H1 (cell line): ENCODE results near the gene LIN37. TPM values are rescaled to one million over a fixed set of nuclear protein-coding genes. Genes with fewer than 3 reads are reported as not detected.
"Not testable (repeated sequence)": the region's sequence is repeated elsewhere in the genome, so short reads cannot be mapped to it uniquely, and the experiment has no call there.

Experiments
- CTCF ChIA-PET: fragments of 300-600 bp; sonication (Branson Sonifier 250); formaldehyde crosslinking; loops from one replicate; lab custom pipeline; 2021; ENCODE audit not compliant: partially characterized antibody; lab: Charles Lee
- POLR2A ChIA-PET: fragments of 300-600 bp; sonication (Branson Sonifier 250); formaldehyde crosslinking; loops from one replicate; lab custom pipeline; 2021; ENCODE audit warnings: inconsistent platforms; ENCODE audit not compliant: partially characterized antibody; lab: Charles Lee
- DNase-seq, 2 experiments: peaks; one replicate each; pipeline versions ENCODE4 v3.0.0 to v3.0.0-alpha.2; 2010 to 2022; ENCODE audit warnings: low spot score in 2 of 2, low read depth in 1 of 2, mixed read lengths in 1 of 2
- FAIRE-seq: peaks from 2 replicates; lab custom pipeline; 2011; peaks lifted over from hg19 to GRCh38; lab: Jason Lieb, UNC
- H2AFZ ChIP-seq: 2 replicates; pipeline ENCODE4 v1.8.1; 2012; ENCODE audit warnings: low read length, inconsistent platforms
- H2AK5ac ChIP-seq: 2 replicates; pipeline ENCODE4 v1.6.1; 2013; ENCODE audit warnings: low read depth, low read length
- H2BK120ac ChIP-seq: replicated peaks from 2 replicates; pipeline ENCODE3; 2013; ENCODE audit warnings: low read depth, low read length, inconsistent platforms
- H2BK12ac ChIP-seq: 2 replicates; pipeline ENCODE4 v1.6.1; 2013; ENCODE audit warnings: low read depth, low read length
- H2BK15ac ChIP-seq: 2 replicates; pipeline ENCODE4 v1.6.1; 2013; ENCODE audit warnings: low read length
- H2BK20ac ChIP-seq: 2 replicates; pipeline ENCODE4 v1.6.1; 2013; ENCODE audit warnings: low read length
- H2BK5ac ChIP-seq: 2 replicates; pipeline ENCODE4 v1.6.1; 2013; ENCODE audit warnings: low read depth, low read length
- H3K14ac ChIP-seq: 2 replicates; pipeline ENCODE4 v1.6.1; 2013; ENCODE audit warnings: inconsistent platforms; ENCODE audit not compliant: insufficient read length
- H3K18ac ChIP-seq: 2 replicates; pipeline ENCODE4 v1.6.1; 2013; ENCODE audit warnings: low read length; ENCODE audit errors: extremely low read depth
- H3K23ac ChIP-seq: 2 replicates; pipeline ENCODE4 v1.6.1; 2013; ENCODE audit warnings: inconsistent platforms; ENCODE audit not compliant: insufficient read length
- H3K23me2 ChIP-seq: 2 replicates; pipeline ENCODE4 v1.6.1; 2013; ENCODE audit warnings: low read depth, low read length
- H3K27ac ChIP-seq: 2 replicates; pipeline ENCODE4 v1.6.1; 2011; ENCODE audit warnings: low read depth, low read length, inconsistent platforms
- H3K27me3 ChIP-seq, 4 experiments: replicated peaks in 1 of 4; 1 replicate in 1 of 4; 2 replicates in 3 of 4; pipeline versions ENCODE4 v1.6.1 to v1.8.1; 2011 to 2013; ENCODE audit warnings: low read length in 3 of 4, mild to moderate bottlenecking in 3 of 4, inconsistent platforms in 2 of 4, mixed read lengths in 2 of 4, moderate library complexity in 1 of 4; ENCODE audit not compliant: control insufficient read depth in 3 of 4, insufficient read depth in 3 of 4; ENCODE audit errors: extremely low read depth in 1 of 4
- H3K36me3 ChIP-seq, 4 experiments: 2 replicates each; pipeline versions ENCODE4 v1.6.1 to v1.8.1; 2011 to 2013; ENCODE audit warnings: mild to moderate bottlenecking in 4 of 4, low read length in 3 of 4, moderate library complexity in 2 of 4, control low read depth in 1 of 4, inconsistent platforms in 1 of 4; ENCODE audit not compliant: insufficient read depth in 4 of 4, control insufficient read depth in 2 of 4
- H3K4ac ChIP-seq: replicated peaks from 2 replicates; pipeline ENCODE3; 2013; ENCODE audit warnings: low read length, low read depth, mixed read lengths, inconsistent platforms; ENCODE audit not compliant: insufficient read length
- H3K4me1 ChIP-seq, 4 experiments: replicated peaks in 1 of 4; 1 replicate in 1 of 4; 2 replicates in 3 of 4; pipeline versions ENCODE4 v1.6.1 to v1.8.1; 2011 to 2013; ENCODE audit warnings: low read length in 3 of 4, inconsistent platforms in 2 of 4, mixed read lengths in 1 of 4; ENCODE audit not compliant: insufficient read depth in 4 of 4, control insufficient read depth in 3 of 4
- H3K4me2 ChIP-seq, 2 experiments: 2 replicates each; pipeline versions ENCODE4 v1.6.1 to v1.8.1; 2011 to 2013; ENCODE audit warnings: low read depth in 2 of 2, low read length in 2 of 2, control low read depth in 1 of 2, inconsistent platforms in 1 of 2, mild to moderate bottlenecking in 1 of 2; ENCODE audit not compliant: insufficient read depth in 1 of 2
- H3K4me3 ChIP-seq, 4 experiments: fragments of 200-600, 300-600 bp in 1 of 4; sonication (generic), shearing (Covaris generic), sonication (Bioruptor Twin) in 1 of 4; 2 replicates each; pipeline versions ENCODE4 v1.5.1 to v1.8.1; 2011 to 2016; ENCODE audit warnings: low read length in 4 of 4, low read depth in 3 of 4, control low read depth in 2 of 4, inconsistent platforms in 2 of 4, mild to moderate bottlenecking in 2 of 4, mixed read lengths in 1 of 4, moderate library complexity in 1 of 4; ENCODE audit not compliant: insufficient read depth in 2 of 4; ENCODE audit errors: extremely low read depth in 1 of 4
- H3K56ac ChIP-seq: replicated peaks from 2 replicates; pipeline ENCODE3; 2013; ENCODE audit warnings: low read depth, mild to moderate bottlenecking, mixed read lengths, low read length, inconsistent platforms; ENCODE audit not compliant: insufficient read length
- H3K79me1 ChIP-seq: 2 replicates; pipeline ENCODE4 v1.6.1; 2013; ENCODE audit warnings: low read depth, low read length, control low read depth
- H3K79me2 ChIP-seq, 2 experiments: 2 replicates each; pipeline versions ENCODE4 v1.6.1 to v1.8.1; 2012 to 2013; ENCODE audit warnings: low read length in 2 of 2, mild to moderate bottlenecking in 2 of 2, inconsistent platforms in 1 of 2; ENCODE audit not compliant: insufficient read depth in 2 of 2, control insufficient read depth in 1 of 2
- H3K9ac ChIP-seq, 4 experiments: replicated peaks in 1 of 4; 1 replicate in 1 of 4; 2 replicates in 3 of 4; pipeline versions ENCODE4 v1.6.1 to v1.8.1; 2011 to 2013; ENCODE audit warnings: low read depth in 3 of 4, low read length in 3 of 4, control low read depth in 2 of 4, mild to moderate bottlenecking in 2 of 4, moderate library complexity in 2 of 4, inconsistent platforms in 1 of 4; ENCODE audit errors: extremely low read depth in 1 of 4
- H3K9me3 ChIP-seq, 2 experiments: 2 replicates each; pipeline versions ENCODE4 v1.6.1 to v1.8.1; 2012 to 2013; ENCODE audit warnings: mild to moderate bottlenecking in 2 of 2, moderate library complexity in 2 of 2, control low read depth in 1 of 2, inconsistent platforms in 1 of 2, low read depth in 1 of 2, low read length in 1 of 2, mixed read lengths in 1 of 2; ENCODE audit not compliant: insufficient read depth in 2 of 2
- H4K20me1 ChIP-seq, 2 experiments: replicated peaks in 1 of 2; 2 replicates each; pipeline versions ENCODE3 to v1.8.1; 2011 to 2013; ENCODE audit warnings: inconsistent platforms in 2 of 2, low read length in 2 of 2, mild to moderate bottlenecking in 1 of 2; ENCODE audit not compliant: insufficient read depth in 2 of 2, control insufficient read depth in 1 of 2
- H4K5ac ChIP-seq: 2 replicates; pipeline ENCODE4 v1.6.1; 2013; ENCODE audit warnings: low read length, low read depth, mixed read lengths, inconsistent platforms; ENCODE audit not compliant: insufficient read length
- H4K8ac ChIP-seq: 2 replicates; pipeline ENCODE4 v1.8.0; 2013; ENCODE audit warnings: mild to moderate bottlenecking, moderate library complexity, low read length, inconsistent platforms; ENCODE audit not compliant: insufficient read depth; ENCODE audit errors: extremely low read depth
- H4K91ac ChIP-seq: replicated peaks from 2 replicates; pipeline ENCODE3; 2013; ENCODE audit warnings: low read length, mixed read lengths, inconsistent platforms; ENCODE audit not compliant: insufficient read length
- WGBS, 2 experiments: shearing (Covaris generic) in 1 of 2; methylation state at CpG; one replicate each; pipeline versions ENCODE4 v1.1.6 to v1.1.7; 2013 to 2015; ENCODE audit warnings: low lambda C conversion rate in 2 of 2, mixed read lengths in 2 of 2, inconsistent platforms in 1 of 2, low coverage in 1 of 2, missing lambda C conversion rate in 1 of 2; ENCODE audit not compliant: insufficient replicate concordance in 2 of 2, insufficient coverage in 1 of 2, insufficient read length in 1 of 2; ENCODE audit errors: extremely low coverage in 1 of 2, missing lambda C conversion rate in 1 of 2; 5-methylcytosine and 5-hydroxymethylcytosine counted together
- polyA plus RNA-seq, 7 experiments: library from polyadenylated mRNA; depleted of rRNA in 3 of 7; stranded (reverse) in 5 of 7; unstranded in 2 of 7; fragments of >200 nt in 5 of 7; fragments of 200-250 nt in 2 of 7; gene quantifications; 1 replicate in 5 of 7; 2 replicates in 1 of 7; 4 replicates in 1 of 7; pipeline versions ENCODE4 v1.2.1 to v1.2.3, GENCODE V29; 2011 to 2013; ENCODE audit warnings: missing spikeins in 2 of 7, mixed read lengths in 2 of 7
- total RNA-seq: library from RNA; stranded (reverse); fragmentation: NEBNext Ultra II Directional; extraction: Animal tissue kit (Norgen Biotek cat#: 25700); gene quantifications from 2 replicates; pipeline ENCODE4 v1.2.1, GENCODE V29; 2021

The LIN37 gene
- total and polyA plus RNA-seq, 2 of the 8 experiments (the other 6 are each of a cell fraction or from before 2014, with no cell fraction given), result 3.8 to 9.8 TPM

DNA sequence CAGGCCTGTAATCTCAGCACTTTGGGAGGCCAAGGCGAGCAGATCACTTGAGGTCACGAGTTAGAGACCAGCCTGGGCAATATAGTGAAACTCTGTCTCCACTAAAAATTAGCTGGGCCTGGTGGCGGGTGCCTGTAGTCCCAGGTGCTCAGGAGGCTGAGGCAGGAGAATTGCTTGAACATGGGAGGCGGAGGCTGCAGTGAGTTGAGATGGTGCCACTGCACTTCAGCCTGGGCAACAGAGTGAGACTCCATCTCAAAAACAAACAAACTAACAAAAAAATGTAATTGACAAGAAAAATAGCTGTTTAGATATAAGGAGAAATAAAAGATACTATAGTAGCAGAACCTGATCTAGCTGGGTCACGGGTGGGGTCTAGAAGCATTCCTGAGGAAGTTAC, 24.0 kb downstream of the LIN37 start:
- not testable (repeated sequence) for H3K56ac ChIP-seq, H2BK120ac ChIP-seq, H3K4me3 ChIP-seq, H2BK5ac ChIP-seq, H3K23me2 ChIP-seq, H4K5ac ChIP-seq, H3K27me3 ChIP-seq, H4K8ac ChIP-seq, H2AK5ac ChIP-seq, H3K79me1 ChIP-seq, FAIRE-seq, H3K79me2 ChIP-seq, H4K91ac ChIP-seq, H3K27ac ChIP-seq, H3K14ac ChIP-seq, DNase-seq, H3K18ac ChIP-seq, H2BK15ac ChIP-seq, H2AFZ ChIP-seq, H3K9me3 ChIP-seq, H2BK12ac ChIP-seq, H4K20me1 ChIP-seq, H3K4me2 ChIP-seq, H3K9ac ChIP-seq, H3K23ac ChIP-seq, H2BK20ac ChIP-seq, H3K4ac ChIP-seq, H3K36me3 ChIP-seq
- CTCF ChIA-PET, result interaction anchor here (0.7 to 0.9 kb wide), 2 partner anchors 15 to 204 kb away, joined by 3 read pairs; no protein-coding TSS in a partner anchor
- POLR2A ChIA-PET, result interaction anchor here (0.8 to 1.8 kb wide), 8 partner anchors 8 to 64 kb away, joined by 3 to 9 read pairs (median 4); partner anchors contain the start of genes HSPB6, KMT2B and LIN37
- H3K4me1 ChIP-seq, result peaks cover 0 to 21% (median 17%) of the 10 kb centered on the region in 4 experiments; a peak in 6 of 7 replicates
- 88% methylated on average over 5 of the region's 5 CpGs; no CpG with 5 or more reads in 1 of the 2 experiments for WGBS, 2 experiments
